ENCODE results near the gene MTRF1L.

DNA sequence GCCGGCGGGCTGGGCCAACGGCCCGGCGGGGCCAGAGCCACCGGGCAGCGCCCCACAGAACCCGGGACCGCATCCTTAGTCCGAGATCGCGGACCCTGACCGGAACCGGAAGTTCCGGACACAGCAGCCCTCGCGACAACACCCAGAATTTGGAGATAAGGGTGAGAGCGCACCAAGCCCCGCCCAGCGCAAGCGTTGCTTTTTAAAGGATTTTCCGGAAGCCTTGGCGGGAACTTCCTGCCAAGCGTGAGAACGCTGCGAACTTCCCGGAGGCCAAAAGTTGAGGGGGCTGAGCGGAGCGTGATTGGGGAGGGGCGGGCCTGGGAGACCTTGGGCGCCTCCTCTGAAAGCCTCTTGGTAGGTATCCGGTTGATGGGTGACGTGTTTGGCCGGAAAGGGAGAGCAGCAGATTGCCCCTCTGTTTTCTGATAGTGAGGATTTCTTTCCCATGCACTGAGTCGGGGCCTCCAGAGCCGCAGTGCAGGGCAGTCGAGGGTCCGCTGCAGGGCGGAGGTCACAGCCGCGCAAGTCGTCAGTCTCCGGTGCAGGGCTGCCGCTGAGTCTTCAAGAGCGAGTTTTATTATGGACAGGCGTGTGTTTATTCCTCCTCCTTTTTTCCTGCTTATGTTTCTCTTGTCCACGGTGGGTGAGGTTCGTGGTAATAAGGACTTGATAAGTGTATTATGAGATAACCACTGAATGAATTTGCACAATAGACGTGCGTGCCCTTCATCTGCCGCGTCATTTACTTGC is at the start of gene MTRF1L:
- TF ChIP-seq, protein P1, sequence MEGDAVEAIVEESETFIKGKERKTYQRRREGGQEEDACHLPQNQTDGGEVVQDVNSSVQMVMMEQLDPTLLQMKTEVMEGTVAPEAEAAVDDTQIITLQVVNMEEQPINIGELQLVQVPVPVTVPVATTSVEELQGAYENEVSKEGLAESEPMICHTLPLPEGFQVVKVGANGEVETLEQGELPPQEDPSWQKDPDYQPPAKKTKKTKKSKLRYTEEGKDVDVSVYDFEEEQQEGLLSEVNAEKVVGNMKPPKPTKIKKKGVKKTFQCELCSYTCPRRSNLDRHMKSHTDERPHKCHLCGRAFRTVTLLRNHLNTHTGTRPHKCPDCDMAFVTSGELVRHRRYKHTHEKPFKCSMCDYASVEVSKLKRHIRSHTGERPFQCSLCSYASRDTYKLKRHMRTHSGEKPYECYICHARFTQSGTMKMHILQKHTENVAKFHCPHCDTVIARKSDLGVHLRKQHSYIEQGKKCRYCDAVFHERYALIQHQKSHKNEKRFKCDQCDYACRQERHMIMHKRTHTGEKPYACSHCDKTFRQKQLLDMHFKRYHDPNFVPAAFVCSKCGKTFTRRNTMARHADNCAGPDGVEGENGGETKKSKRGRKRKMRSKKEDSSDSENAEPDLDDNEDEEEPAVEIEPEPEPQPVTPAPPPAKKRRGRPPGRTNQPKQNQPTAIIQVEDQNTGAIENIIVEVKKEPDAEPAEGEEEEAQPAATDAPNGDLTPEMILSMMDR (IDR thresholded peaks at IDR 0.05; ENCODE audit: control extremely low read depth in 1 of 3, insufficient read depth in 1 of 3, low read depth in 1 of 3, low read length in 3 of 3), result no peak
- TF ChIP-seq ZNF274 (IDR thresholded peaks at IDR 0.05; ENCODE audit: borderline replicate concordance, extremely low read depth, low read length) (no peak), KDM5A (IDR thresholded peaks at IDR 0.05; ENCODE audit: low read length) (no peak), TAF1 (IDR thresholded peaks at IDR 0.05; ENCODE audit: low read depth, low read length) (peak; percentile 78; the same call in 1 of the 2 replicates), POLR2A (IDR thresholded peaks at IDR 0.05; ENCODE audit: control extremely low read depth in 1 of 2, low read depth in 2 of 2, low read length in 2 of 2) (peak; percentile 47 to 79; a peak in 2 of 3 replicates), POU5F1 (IDR thresholded peaks at IDR 0.05; ENCODE audit: low read depth, low read length) (no peak), EZH2 (IDR thresholded peaks at IDR 0.05; ENCODE audit: low read depth, low read length, severe bottlenecking) (no peak)

All from H1 (cell line).